Type B pancreatic cell (in vitro differentiated cells): ENCODE measurements around the gene SUPT6H. TPM values are rescaled to one million over a fixed set of nuclear protein-coding genes. Genes with fewer than 3 reads are reported as not detected.

ENCODE experiments used
- DNase-seq: peaks from one replicate; pipeline ENCODE4 v3.0.0; 2021; ENCODE audit warnings: mixed read lengths; ENCODE audit not compliant: unreplicated experiment; ENCODE audit errors: extremely low spot score
- H3K27ac Mint-ChIP-seq: 2 replicates; pipeline ENCODE4 v1.8.0; 2021; ENCODE audit warnings: mild to moderate bottlenecking, mixed read lengths
- H3K27me3 Mint-ChIP-seq: 2 replicates; pipeline ENCODE4 v1.8.0; 2021; ENCODE audit warnings: mixed read lengths
- H3K36me3 Mint-ChIP-seq: 2 replicates; pipeline ENCODE4 v1.8.0; 2021; ENCODE audit warnings: mixed read lengths
- H3K4me1 Mint-ChIP-seq: one replicate; pipeline ENCODE4 v1.8.0; 2021; ENCODE audit warnings: mixed read lengths; ENCODE audit not compliant: unreplicated experiment
- H3K4me3 Mint-ChIP-seq: 2 replicates; pipeline ENCODE4 v1.8.0; 2021; ENCODE audit warnings: mild to moderate bottlenecking, mixed read lengths
- H3K9me3 Mint-ChIP-seq: 2 replicates; pipeline ENCODE4 v1.8.0; 2021; ENCODE audit warnings: mixed read lengths
- total RNA-seq: library from RNA; stranded (reverse); gene quantifications from 2 replicates; pipeline ENCODE4 v1.2.1, GENCODE V29; 2021; ENCODE audit warnings: low replicate concordance
- TF ChIP-seq, protein P1 (sequence below): fragments of 200-600 bp; sonication (generic); conservative IDR thresholded peaks from 2 replicates; pipeline ENCODE4 v1.5.0; 2021; ENCODE audit warnings: antibody characterized with exemption, mild to moderate bottlenecking

Gene SUPT6H
- total RNA-seq, 1 donor from 2014 or later: 69.2 TPM

DNA sequence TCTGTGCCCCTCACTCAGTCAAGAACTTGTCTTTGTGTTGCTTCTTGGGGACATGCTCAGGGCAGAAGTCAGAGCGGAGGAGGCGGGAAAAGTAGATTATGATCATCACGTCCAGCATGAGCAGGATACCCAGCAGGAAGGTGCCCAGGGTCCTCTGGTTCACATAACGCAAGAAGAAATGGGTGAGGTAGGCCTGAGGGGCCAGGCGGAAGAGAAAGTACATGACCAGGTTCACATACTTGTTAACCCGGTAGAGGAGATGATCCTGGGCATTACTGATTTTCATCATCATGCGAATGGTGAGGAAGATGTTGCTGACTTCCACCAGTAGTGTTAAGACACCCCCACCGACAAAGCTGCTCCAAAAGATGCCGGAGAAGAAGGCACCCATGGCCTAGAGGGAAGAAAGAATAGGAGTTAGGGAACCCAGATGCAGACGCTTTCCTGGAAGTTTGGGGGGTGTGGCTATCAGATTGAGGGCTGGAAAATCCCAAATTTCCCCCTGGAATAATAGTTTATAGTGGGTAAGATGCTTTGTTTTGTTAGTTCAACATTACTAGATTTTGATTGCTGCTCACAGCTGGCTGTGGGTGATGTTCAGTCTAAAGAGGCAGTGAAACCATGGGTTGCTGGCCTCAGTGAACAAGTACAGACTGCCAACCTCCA, 62.6 kb downstream of the SUPT6H start:
- TF ChIP-seq, protein P1, sequence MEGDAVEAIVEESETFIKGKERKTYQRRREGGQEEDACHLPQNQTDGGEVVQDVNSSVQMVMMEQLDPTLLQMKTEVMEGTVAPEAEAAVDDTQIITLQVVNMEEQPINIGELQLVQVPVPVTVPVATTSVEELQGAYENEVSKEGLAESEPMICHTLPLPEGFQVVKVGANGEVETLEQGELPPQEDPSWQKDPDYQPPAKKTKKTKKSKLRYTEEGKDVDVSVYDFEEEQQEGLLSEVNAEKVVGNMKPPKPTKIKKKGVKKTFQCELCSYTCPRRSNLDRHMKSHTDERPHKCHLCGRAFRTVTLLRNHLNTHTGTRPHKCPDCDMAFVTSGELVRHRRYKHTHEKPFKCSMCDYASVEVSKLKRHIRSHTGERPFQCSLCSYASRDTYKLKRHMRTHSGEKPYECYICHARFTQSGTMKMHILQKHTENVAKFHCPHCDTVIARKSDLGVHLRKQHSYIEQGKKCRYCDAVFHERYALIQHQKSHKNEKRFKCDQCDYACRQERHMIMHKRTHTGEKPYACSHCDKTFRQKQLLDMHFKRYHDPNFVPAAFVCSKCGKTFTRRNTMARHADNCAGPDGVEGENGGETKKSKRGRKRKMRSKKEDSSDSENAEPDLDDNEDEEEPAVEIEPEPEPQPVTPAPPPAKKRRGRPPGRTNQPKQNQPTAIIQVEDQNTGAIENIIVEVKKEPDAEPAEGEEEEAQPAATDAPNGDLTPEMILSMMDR: no peak

DNA sequence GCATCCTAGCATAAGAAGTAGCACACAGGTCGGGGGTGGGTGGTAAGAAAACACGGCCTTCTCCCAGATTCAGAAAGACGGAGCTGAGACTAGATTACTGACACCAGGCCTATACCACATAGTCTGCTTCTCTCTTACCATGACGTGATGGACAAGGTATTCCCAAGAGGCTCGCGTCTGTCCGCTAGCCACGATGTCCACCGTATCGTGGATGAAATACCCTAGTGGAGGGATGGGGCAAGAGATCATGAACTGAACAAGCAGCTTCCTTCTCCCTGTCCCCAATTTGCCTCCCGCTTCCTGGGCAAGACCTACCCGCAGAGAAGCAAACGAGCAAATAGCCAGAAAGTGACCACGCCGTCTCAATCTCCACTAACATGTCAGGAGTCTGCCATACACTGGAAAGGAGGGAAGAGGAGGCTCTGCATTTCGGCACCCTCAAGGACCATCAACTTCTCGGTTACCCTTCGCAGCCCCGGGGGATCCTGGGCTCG, 63.2 kb downstream of the SUPT6H start:
- Mint-ChIP-seq H3K4me1 (peaks cover 43% of the 10 kb centered on the region), H3K4me3 (peak overlapping the region; percentile 91), H3K9me3 (peaks cover 4% of the 10 kb centered on the region), H3K36me3 (peaks cover 31% of the 10 kb centered on the region), H3K27me3 (no peaks in the 10 kb centered on the region), H3K27ac (peak overlapping the region; percentile 97)
- TF ChIP-seq, protein P1: peak; percentile 55
- no peak for DNase-seq

More for the DNA sequence above, 62.6 kb downstream of the SUPT6H start:
- Mint-ChIP-seq H3K27ac (peak overlapping the region; percentile 97), H3K27me3 (no peaks in the 10 kb centered on the region), H3K4me3 (peak overlapping the region; percentile 91), H3K4me1 (peaks cover 44% of the 10 kb centered on the region), H3K36me3 (peaks cover 37% of the 10 kb centered on the region), H3K9me3 (peaks cover 4% of the 10 kb centered on the region)
- DNase-seq: no peak

DNA sequence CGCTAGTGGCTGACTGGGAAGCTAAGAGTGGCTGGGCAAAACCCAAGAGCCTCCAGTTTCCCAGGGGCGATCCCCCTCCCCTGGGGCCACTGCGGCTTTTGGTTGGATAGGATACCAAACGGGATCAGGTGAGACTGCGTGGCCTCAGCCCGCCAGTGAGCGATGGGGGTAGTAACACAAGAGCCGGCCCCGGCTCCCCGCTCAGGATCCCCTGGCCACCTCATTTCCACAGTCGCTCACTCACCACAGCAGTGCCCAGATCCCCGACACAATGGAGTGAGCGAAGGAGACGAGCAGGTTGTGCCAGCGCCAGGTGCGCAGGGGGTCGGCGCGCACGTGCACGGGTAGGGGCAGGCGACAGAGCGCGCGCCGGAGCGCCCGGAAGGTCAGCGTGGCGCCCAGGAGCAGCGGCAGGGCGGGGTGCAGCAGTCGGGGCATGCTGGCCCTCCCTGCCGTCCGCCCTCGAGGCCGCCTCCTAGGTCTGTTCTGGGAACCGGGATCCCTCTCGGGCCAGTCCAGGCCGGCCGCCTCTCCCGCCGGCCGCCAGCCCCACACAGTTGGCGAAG, 63.7 kb downstream of the SUPT6H start:
- peak; percentile 81 for DNase-seq
- H3K4me1 Mint-ChIP-seq: peaks cover 43% of the 10 kb centered on the region

DNA sequence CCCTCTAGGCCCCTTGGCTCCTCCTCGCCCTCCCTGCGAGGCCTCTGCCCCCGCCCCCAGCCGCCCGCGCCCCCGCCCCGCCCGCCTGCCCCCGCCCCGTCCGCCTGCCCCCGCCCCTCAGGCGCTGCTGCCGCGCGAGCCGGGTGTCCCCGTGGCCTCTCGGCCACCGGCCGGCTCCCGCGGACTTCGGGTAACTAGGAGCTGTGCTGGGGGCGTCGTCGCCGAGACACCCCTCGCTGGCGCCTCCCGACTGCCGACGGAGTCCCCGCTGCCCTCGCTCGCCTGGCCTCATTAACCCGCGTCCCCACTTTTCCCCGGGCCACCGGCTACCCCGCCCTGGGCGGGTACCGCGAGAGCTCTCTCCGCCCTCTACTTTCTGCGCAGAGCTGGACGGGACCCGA, 64.2 kb downstream of the SUPT6H start, which contains the start of gene TLCD1:
TSS of gene TLCD1 (minus strand) at position 8 of the 401 bp plus-strand sequence. CDS start 136 bp downstream, outside the sequence.
- DNase-seq: peak; percentile 81
- Mint-ChIP-seq H3K4me3 (peak within 1 kb of the TSS; percentile 96), H3K27me3 (no peaks in the 10 kb centered on the region), H3K27ac (peak within 1 kb of the TSS; percentile 100), H3K4me1 (peaks cover 38% of the 10 kb centered on the region), H3K36me3 (peaks cover 22% of the 10 kb centered on the region), H3K9me3 (peaks cover 4% of the 10 kb centered on the region)
- TF ChIP-seq, protein P1: no peak

More for the DNA sequence above, 63.7 kb downstream of the SUPT6H start:
- peak overlapping the region; percentile 97 for H3K27ac Mint-ChIP-seq
- H3K9me3 Mint-ChIP-seq: peaks cover 4% of the 10 kb centered on the region
- TF ChIP-seq, protein P1: no peak
- H3K27me3 Mint-ChIP-seq: no peaks in the 10 kb centered on the region
- H3K36me3 Mint-ChIP-seq: peaks cover 26% of the 10 kb centered on the region
- H3K4me3 Mint-ChIP-seq: peak overlapping the region; percentile 91

DNA sequence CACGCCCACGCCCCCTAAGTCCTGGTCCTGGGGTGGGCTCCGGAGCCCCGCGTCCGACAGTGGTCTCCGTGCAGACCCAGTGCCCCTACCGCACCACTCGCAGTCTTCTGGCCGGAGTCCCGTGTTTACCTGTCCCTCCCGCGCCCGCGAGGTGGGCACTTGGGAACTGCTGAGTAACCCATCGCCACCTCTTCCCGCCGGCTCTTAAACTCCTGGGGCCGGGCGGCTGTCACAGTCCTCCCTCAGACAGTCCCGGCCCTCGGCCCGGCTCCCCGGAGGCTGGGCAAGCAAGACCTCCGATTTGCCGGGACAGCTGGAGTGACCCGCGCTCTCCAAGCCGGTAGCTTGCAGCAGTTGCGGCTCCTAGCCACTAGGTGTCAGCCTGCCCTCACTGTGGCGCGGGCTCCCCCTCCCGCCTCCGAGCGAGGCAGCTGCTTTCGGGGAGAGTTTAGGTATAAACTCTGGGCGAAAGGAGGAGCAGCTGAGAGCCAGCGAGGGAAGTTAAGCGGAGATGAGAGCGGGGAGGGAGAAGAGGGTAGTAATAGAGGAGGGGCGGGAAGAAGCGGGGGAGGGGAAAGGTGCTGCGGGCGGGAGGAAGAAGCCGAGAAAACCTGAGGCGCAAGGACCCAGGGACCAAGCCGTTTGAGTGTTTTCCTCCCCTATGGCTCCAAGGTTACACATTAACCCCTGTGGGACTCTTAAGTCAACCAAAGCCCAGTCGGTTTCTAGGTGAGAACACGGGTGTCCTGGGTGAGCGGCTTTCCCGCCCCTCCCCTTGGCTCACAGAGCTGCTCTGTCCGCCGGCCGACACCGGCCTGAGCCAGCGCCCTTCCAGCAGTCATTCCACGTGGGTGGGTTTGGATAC, 64.9 kb downstream of the SUPT6H start:
- Mint-ChIP-seq H3K36me3 (peaks cover 19% of the 10 kb centered on the region), H3K4me1 (peaks cover 33% of the 10 kb centered on the region), H3K27me3 (no peaks in the 10 kb centered on the region), H3K9me3 (peaks cover 4% of the 10 kb centered on the region), H3K4me3 (peak overlapping the region; percentile 96), H3K27ac (peak overlapping the region; percentile 100)
- peak; percentile 98 for DNase-seq
- TF ChIP-seq, protein P1: peak; percentile 99
